Measurements from ENCODE around the gene RNASEH2B.

Gene RNASEH2B

DNA sequence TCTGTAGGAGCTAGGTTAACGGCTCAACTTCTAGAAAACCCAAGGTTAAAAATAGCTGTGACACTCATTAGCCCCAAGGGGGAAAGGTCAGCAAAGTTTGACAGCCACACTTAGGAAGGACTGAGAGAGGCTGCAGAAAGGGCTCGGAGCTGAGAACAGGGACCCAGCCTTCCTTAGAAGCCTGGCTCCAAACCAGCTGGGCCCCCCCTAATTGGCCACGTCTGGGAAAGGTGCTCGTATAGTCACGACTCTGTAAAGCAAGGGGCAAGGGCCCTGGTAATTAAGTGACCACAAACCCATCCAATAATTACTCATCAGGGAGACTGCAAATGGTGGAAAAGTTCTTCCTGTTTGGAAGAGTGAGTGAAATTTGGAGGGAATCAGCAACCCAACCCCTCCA, 90.5 kb downstream of the RNASEH2B start:
- no peak for DNase-seq

- peak; percentile 91 for DNase-seq
Observed at GRCh38 chr13:51000571-51001260, 91.1 kb downstream of the RNASEH2B start.

- DNase-seq: no peak
Observed at GRCh38 chr13:51001335-51001734, 91.7 kb downstream of the RNASEH2B start.

DNA sequence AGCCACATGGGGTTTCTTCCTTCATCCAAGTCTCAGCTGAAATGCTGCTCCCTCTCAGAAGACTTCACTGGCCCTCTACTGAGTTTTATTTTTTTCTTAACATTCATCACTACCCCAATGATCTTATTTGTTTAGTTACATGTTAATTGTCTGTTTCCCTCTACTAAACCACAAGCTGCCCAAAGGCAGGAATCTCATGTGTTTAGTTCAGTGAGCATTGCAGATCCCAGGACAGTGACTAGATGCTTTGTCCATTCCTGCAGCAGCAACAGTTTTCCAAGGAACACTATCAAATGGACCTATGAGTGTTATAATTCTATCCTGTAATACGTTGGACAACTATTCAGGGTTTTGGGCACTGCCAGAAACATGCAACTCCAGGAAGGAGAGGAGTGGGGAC, 93.1 kb downstream of the RNASEH2B start:
- DNase-seq: no peak

GRCh38 chr13:51003642-51004041, 94.1 kb downstream of the RNASEH2B start:
- no peak for DNase-seq

DNA sequence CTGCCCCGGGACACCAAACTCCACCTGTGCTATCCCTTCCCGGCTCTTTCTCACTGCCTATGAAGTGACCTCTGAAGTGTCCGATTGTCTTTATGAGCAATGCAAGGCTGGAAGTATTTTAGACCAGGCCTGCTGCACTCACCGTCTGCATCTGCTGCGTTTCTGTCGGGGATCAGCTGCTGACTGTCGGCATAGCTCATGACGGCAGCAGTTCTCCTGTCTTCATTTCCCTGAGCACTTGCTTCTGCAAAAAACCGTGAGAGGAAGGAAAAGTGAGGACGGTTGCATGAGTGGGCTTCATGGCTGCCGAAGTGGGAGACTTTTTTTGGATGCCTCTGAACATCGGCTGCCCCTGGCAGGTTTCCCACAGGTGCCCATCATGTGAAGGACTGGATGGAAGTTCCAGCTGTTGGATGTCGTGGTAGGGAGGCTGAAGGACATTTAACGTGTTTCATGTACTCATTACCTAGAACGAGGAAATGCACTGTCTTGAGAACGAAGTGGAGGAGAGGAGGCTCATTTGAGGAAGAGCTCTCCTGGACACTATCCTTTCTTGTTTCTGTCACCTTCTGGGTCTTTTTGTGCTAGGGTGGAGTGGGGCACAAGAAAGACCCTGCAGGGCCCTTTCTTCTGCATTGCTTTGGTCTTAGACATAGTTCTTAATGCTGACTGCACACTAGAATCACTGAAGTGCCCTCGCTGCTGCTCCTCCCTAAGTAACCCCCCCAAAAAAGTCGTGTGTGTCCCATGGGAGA, 94.7 kb downstream of the RNASEH2B start:
- no peak for DNase-seq

DNA sequence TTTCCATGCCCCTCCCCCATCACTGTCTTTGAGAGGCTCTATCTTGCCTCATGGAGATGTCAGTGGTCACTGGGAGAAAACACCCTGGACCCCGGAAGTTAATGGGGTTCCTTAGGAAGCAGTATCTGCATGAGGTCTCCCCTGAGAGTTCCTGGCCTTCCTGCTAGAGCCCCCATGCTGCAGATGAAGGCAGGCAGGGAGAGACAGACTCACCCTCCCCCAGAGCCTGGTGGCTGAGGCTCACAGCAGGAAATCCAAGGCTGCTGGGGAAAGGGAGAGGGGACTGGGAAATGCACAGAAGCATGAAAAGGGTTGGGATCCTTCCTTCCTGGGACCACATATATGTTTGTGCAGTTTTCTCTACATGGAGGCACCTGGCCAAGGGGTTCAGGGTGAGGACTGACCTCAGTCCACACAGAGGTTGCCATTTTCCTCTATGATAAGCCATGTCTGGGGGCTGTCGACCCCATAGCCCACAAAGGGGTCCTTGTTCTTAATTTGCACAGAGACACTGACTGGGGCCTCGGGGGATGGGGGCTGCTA, 95.4 kb downstream of the RNASEH2B start:
- DNase-seq: no peak

- DNase-seq: no peak
Observed at GRCh38 chr13:51005566-51005965, 96.0 kb downstream of the RNASEH2B start.

All from right forelimb (tissue), 1 donor.